Gastroesophageal sphincter (tissue), 3 donors: Measurements from ENCODE around the gene HIVEP3.

ENCODE experiments used
- POLR2A ChIP-seq, 2 donors: fragments of 450-650 bp; IDR thresholded peaks; one replicate each; pipeline ENCODE4 v1.6.1; 2017; ENCODE audit warnings: antibody characterized with exemption in 2 of 2, mild to moderate bottlenecking in 2 of 2, moderate library complexity in 1 of 2
- TF ChIP-seq, protein P1 (sequence below), 4 experiments: fragments of 200-600 bp in 2 of 4; fragments of 450-650 bp in 2 of 4; sonication (generic) in 1 of 4; IDR thresholded peaks; one replicate each; pipeline ENCODE4 v1.5.1; 2017 to 2019; ENCODE audit warnings: antibody characterized with exemption in 4 of 4, mild to moderate bottlenecking in 2 of 4, moderate library complexity in 2 of 4

DNA sequence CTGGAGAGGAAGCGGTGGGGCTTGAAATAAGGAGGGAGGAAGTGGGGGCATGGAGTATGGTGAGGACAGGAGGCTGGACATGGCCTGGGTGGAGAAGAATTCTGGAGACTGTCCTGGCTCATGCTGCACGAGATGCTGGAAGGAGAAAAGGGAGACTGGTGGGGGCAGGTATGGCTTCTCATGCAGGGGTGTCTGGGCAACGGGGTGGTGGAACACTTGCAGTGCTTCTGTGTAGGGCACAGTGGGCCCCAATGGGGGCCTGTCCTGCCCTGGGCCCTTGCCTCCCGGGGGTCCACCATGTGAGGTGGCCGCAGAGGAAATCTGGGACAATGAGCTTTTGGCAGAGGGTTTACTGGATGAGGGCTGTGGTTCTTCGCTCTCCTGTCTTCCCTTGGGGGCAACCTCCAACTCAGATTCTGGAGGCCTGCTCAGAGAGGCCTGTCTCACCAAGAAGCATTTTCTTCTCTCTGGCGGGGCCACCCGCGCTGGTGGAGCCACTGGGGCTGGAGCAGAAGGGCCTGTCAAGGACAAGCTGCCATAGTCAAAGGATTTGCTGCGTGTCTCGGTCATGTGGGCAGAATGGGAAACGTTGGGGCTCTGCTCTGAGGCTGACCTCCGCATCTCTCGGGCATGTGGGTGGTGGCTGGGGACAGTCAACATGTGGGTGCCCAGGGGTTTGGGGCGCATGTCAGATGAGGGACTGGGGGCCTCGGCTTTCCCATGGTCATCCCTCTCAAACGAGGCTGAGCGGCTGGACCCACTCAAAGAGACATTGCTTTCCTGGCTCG, 337.3 kb downstream of the HIVEP3 start:
- TF ChIP-seq, protein P1, sequence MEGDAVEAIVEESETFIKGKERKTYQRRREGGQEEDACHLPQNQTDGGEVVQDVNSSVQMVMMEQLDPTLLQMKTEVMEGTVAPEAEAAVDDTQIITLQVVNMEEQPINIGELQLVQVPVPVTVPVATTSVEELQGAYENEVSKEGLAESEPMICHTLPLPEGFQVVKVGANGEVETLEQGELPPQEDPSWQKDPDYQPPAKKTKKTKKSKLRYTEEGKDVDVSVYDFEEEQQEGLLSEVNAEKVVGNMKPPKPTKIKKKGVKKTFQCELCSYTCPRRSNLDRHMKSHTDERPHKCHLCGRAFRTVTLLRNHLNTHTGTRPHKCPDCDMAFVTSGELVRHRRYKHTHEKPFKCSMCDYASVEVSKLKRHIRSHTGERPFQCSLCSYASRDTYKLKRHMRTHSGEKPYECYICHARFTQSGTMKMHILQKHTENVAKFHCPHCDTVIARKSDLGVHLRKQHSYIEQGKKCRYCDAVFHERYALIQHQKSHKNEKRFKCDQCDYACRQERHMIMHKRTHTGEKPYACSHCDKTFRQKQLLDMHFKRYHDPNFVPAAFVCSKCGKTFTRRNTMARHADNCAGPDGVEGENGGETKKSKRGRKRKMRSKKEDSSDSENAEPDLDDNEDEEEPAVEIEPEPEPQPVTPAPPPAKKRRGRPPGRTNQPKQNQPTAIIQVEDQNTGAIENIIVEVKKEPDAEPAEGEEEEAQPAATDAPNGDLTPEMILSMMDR (IDR thresholded peaks at IDR 0.05): no peak
- no peak for TF ChIP-seq POLR2A (IDR thresholded peaks at IDR 0.05)
